A549 treated with dexamethasone at 1 μM for 4 hours (cell line): ENCODE results near the gene GDNF. TPM values are rescaled to one million over a fixed set of nuclear protein-coding genes. Genes with fewer than 3 reads are reported as not detected.

ENCODE experiments used
- total RNA-seq: library from RNA; stranded (reverse); fragments of 200-300 nt; extraction: Qiagen RNA extraction; gene quantifications from 5 replicates; pipeline ENCODE4 v1.2.3, GENCODE V29; 2022

Gene GDNF
- total RNA-seq, result 0.02 to 0.06 TPM (median 0.05 TPM) in 4 of 5 replicates, not detected in the other

GRCh38 chr5:37839407-37840052, at the start of gene GDNF:
GDNF (minus strand) TSS chr5:37840041; CDS start chr5:37834796, 5,245 bp downstream.

